Hepatocyte (in vitro differentiated cells): Measurements from ENCODE around the gene ATP2B1. TPM values are rescaled to one million over a fixed set of nuclear protein-coding genes. Genes with fewer than 3 reads are reported as not detected.

Experiments used
- DNase-seq: peaks from one replicate; pipeline ENCODE4 v3.0.0-alpha.2; 2016; ENCODE audit warnings: low spot score
- H2AFZ ChIP-seq: fragments of 200-600 bp; sonication (generic); 2 replicates; pipeline ENCODE4 v1.6.0; 2016; ENCODE audit warnings: antibody characterized with exemption, mild to moderate bottlenecking
- H3K27ac ChIP-seq: fragments of 200-600 bp; sonication (generic); 2 replicates; pipeline ENCODE4 v1.5.1; 2016; ENCODE audit warnings: mild to moderate bottlenecking
- H3K27me3 ChIP-seq: fragments of 200-600 bp; sonication (generic); 2 replicates; pipeline ENCODE4 v1.6.1; 2016
- H3K36me3 ChIP-seq: fragments of 200-600 bp; sonication (generic); replicated peaks from 2 replicates; pipeline ENCODE4 v1.5.1; 2016; ENCODE audit warnings: low read depth; ENCODE audit not compliant: insufficient read depth
- H3K4me1 ChIP-seq: fragments of 200-600 bp; sonication (generic); 2 replicates; pipeline ENCODE4 v1.5.1; 2016; ENCODE audit warnings: mild to moderate bottlenecking, moderate library complexity; ENCODE audit not compliant: insufficient read depth
- H3K4me2 ChIP-seq: fragments of 200-600 bp; sonication (generic); 2 replicates; pipeline ENCODE4 v1.6.0; 2016
- H3K4me3 ChIP-seq: fragments of 200-600 bp; sonication (generic); 2 replicates; pipeline ENCODE4 v1.5.1; 2016; ENCODE audit warnings: mild to moderate bottlenecking
- H3K79me2 ChIP-seq: fragments of 200-600 bp; sonication (generic); 2 replicates; pipeline ENCODE4 v1.6.0; 2017; ENCODE audit warnings: mild to moderate bottlenecking
- H3K9me2 ChIP-seq: fragments of 200-600 bp; sonication (generic); replicated peaks from 2 replicates; pipeline ENCODE4 v1.6.0; 2017; ENCODE audit warnings: mild to moderate bottlenecking; ENCODE audit not compliant: insufficient read depth
- H3K9me3 ChIP-seq: fragments of 200-600 bp; sonication (generic); 2 replicates; pipeline ENCODE4 v1.5.1; 2016; ENCODE audit warnings: low read depth, mild to moderate bottlenecking
- H4K20me1 ChIP-seq: fragments of 200-600 bp; sonication (generic); 2 replicates; pipeline ENCODE4 v1.6.0; 2016; ENCODE audit warnings: mild to moderate bottlenecking; ENCODE audit not compliant: insufficient read depth, poor library complexity, severe bottlenecking
- CTCF ChIP-seq: fragments of 200-600 bp; sonication (generic); IDR thresholded peaks from 2 replicates; pipeline ENCODE4 v1.5.1; 2016; ENCODE audit warnings: antibody characterized with exemption, mild to moderate bottlenecking; ENCODE audit not compliant: poor library complexity
- EZH2 ChIP-seq: fragments of 200-600 bp; sonication (generic); IDR thresholded peaks from 2 replicates; pipeline ENCODE4 v1.6.1; 2016; ENCODE audit warnings: antibody characterized with exemption, mild to moderate bottlenecking, borderline replicate concordance
- EZH2phosphoT487 ChIP-seq: fragments of 200-600 bp; sonication (generic); IDR thresholded peaks from one replicate; pipeline ENCODE4 v1.6.1; 2018; ENCODE audit warnings: antibody characterized with exemption, mild to moderate bottlenecking, low read depth, moderate library complexity; ENCODE audit not compliant: unreplicated experiment, severe bottlenecking
- WGBS: methylation state at CpG from one replicate; pipeline ENCODE4 v1.1.6; 2016; ENCODE audit warnings: low lambda C conversion rate; ENCODE audit errors: missing lambda C conversion rate; 5-methylcytosine and 5-hydroxymethylcytosine counted together
- polyA plus RNA-seq: library from polyadenylated mRNA; unstranded; fragments of >200 nt; fragmentation: Nextera tagmentation; extraction: Ambion mirVana; gene quantifications from 2 replicates; pipeline ENCODE4 v1.2.1, GENCODE V29; 2016
- total RNA-seq: library from RNA; depleted of rRNA; stranded (reverse); fragments of >200 nt; gene quantifications from 2 replicates; pipeline ENCODE4 v1.2.3, GENCODE V29; 2014

Gene ATP2B1
- total and polyA plus RNA-seq, 2 experiments from 2014 or later: 52.2 to 67.2 TPM

- no peak for DNase-seq
- H4K20me1 ChIP-seq: no peaks in the 10 kb centered on the region
- H2AFZ ChIP-seq: no peak overlapping the region
- no peaks in the 10 kb centered on the region for H3K79me2 ChIP-seq
- H3K27me3 ChIP-seq: no peaks in the 10 kb centered on the region
- H3K4me3 ChIP-seq: no peak overlapping the region
- H3K36me3 ChIP-seq: no peaks in the 10 kb centered on the region
- H3K4me1 ChIP-seq: no peaks in the 10 kb centered on the region
- H3K27ac ChIP-seq: no peak overlapping the region
- 45% methylated on average over 2 of the region's 2 CpGs for WGBS
- no peaks in the 10 kb centered on the region for H3K9me2 ChIP-seq
- no peaks in the 10 kb centered on the region for H3K9me3 ChIP-seq
- no peak overlapping the region for H3K4me2 ChIP-seq
- TF ChIP-seq EZH2 (no peak), EZH2phosphoT487 (no peak), CTCF (no peak)
Observed at GRCh38 chr12:89618113-89618862, 90.3 kb downstream of the ATP2B1 start.

DNA sequence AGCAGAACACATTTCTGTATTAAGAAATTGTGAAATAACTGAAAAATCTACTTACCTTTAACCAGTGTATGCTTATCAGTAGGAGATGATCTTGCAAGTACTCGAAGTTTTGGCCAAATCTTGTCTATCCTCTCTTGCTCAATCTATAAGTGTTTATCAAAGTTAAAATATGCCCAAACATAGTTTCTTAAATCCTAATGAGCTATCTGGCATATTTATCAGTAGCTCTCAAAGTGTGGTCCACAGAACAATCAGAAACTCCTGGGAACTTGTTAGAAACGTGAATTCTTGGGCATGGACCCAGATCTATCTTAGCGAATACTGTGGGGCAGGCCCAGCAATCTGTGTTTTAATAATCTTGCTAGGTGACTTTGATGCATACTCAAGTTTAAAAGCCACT is 98.3 kb downstream of the ATP2B1 start:
- H3K79me2 ChIP-seq: no peaks in the 10 kb centered on the region
- no peaks in the 10 kb centered on the region for H3K4me1 ChIP-seq
- no peak overlapping the region for H2AFZ ChIP-seq
- H4K20me1 ChIP-seq: no peaks in the 10 kb centered on the region
- H3K9me3 ChIP-seq: no peaks in the 10 kb centered on the region
- H3K4me3 ChIP-seq: no peak overlapping the region
- H3K27me3 ChIP-seq: no peaks in the 10 kb centered on the region
- H3K36me3 ChIP-seq: no peaks in the 10 kb centered on the region
- H3K9me2 ChIP-seq: no peaks in the 10 kb centered on the region
- no peak for TF ChIP-seq EZH2
- no peak for TF ChIP-seq CTCF
- no peak for TF ChIP-seq EZH2phosphoT487
- H3K27ac ChIP-seq: no peak overlapping the region
- no peak for DNase-seq
- H3K4me2 ChIP-seq: no peak overlapping the region
- 81% methylated on average over 3 of the region's 3 CpGs for WGBS

GRCh38 chr12:89603678-89604077 is 105.0 kb downstream of the ATP2B1 start:
- Histone ChIP-seq H3K79me2 (no peaks in the 10 kb centered on the region), H3K27me3 (no peaks in the 10 kb centered on the region), H3K4me3 (no peak overlapping the region), H3K9me2 (no peaks in the 10 kb centered on the region), H3K9me3 (no peaks in the 10 kb centered on the region), H3K27ac (no peak overlapping the region), H3K4me1 (no peaks in the 10 kb centered on the region), H2AFZ (no peak overlapping the region), H4K20me1 (no peaks in the 10 kb centered on the region), H3K36me3 (no peaks in the 10 kb centered on the region), H3K4me2 (no peak overlapping the region)
- no peak for DNase-seq
- TF ChIP-seq EZH2 (no peak), EZH2phosphoT487 (no peak), CTCF (no peak)
- 94% methylated on average over 5 of the region's 5 CpGs for WGBS

- Histone ChIP-seq H3K9me3 (no peaks in the 10 kb centered on the region), H3K27me3 (no peaks in the 10 kb centered on the region), H3K4me3 (no peak overlapping the region), H3K4me2 (no peak overlapping the region), H3K4me1 (no peaks in the 10 kb centered on the region), H3K9me2 (no peaks in the 10 kb centered on the region), H3K36me3 (no peaks in the 10 kb centered on the region), H3K79me2 (no peaks in the 10 kb centered on the region), H2AFZ (no peak overlapping the region), H4K20me1 (no peaks in the 10 kb centered on the region), H3K27ac (no peak overlapping the region)
- 93% methylated on average over 1 of the region's 1 CpG for WGBS
- no peak for DNase-seq
- TF ChIP-seq EZH2 (no peak), EZH2phosphoT487 (no peak), CTCF (no peak)
Observed at GRCh38 chr12:89597770-89598169, 110.9 kb downstream of the ATP2B1 start.
